Motor neuron (in vitro differentiated cells): ENCODE data around the gene CASP10. TPM values are rescaled to one million over a fixed set of nuclear protein-coding genes. Genes with fewer than 3 reads are reported as not detected.

Source experiments
- ATAC-seq, 8 experiments: fragments of 200-7000 bp; cut with Tn5 transposase; replicated peaks in 6 of 8; 2 replicates each; pipeline ENCODE4 v1.8.0; 2021; ENCODE audit warnings: mild to moderate bottlenecking in 8 of 8, moderate library complexity in 8 of 8
- H3K27ac ChIP-seq, 2 donors: fragments of 250-450 bp; sonication (Bioruptor Pico); 2 replicates each; pipeline ENCODE4 v1.9.0; 2021; ENCODE audit warnings: antibody characterized with exemption in 2 of 2, mild to moderate bottlenecking in 2 of 2, moderate library complexity in 1 of 2
- H3K4me1 ChIP-seq, 2 donors: fragments of 250-450 bp; sonication (Bioruptor Pico); replicated peaks in 1 of 2; 2 replicates each; pipeline ENCODE4 v1.6.1; 2021; ENCODE audit warnings: antibody characterized with exemption in 2 of 2, mild to moderate bottlenecking in 2 of 2, moderate library complexity in 1 of 2
- H3K4me3 ChIP-seq, 5 donors: fragments of 250-450 bp; sonication (Bioruptor Pico); 2 replicates each; pipeline ENCODE4 v1.9.0; 2021; ENCODE audit warnings: antibody characterized with exemption in 5 of 5, mild to moderate bottlenecking in 5 of 5, moderate library complexity in 4 of 5
- WGBS, 10 experiments: fragments of 450-650 bp; shearing (Covaris generic); methylation state at CpG; one replicate each; pipeline ENCODE4 v1.0.0; 2022; 5-methylcytosine and 5-hydroxymethylcytosine counted together
- in situ Hi-C, 9 experiments: fragments of 400-800 bp; cut with MboI; loops; one replicate each; pipeline ENCODE4 v1.15.0; 2021; ENCODE audit warnings: low sequenced_read_pairs in 9 of 9, low pct_unique_long_range_greater_than_20kb in 2 of 9; ENCODE audit not compliant: unreplicated experiment in 9 of 9
- total RNA-seq, 8 experiments: library from RNA; unstranded; fragments of 300-600 nt; gene quantifications; 2 replicates each; pipeline versions ENCODE4 v1.2.3 to v1.2.4, GENCODE V29; 2022

Gene CASP10
- total RNA-seq, 8 experiments from 2014 or later: 0.05 to 11.9 (median 0.58) TPM

DNA sequence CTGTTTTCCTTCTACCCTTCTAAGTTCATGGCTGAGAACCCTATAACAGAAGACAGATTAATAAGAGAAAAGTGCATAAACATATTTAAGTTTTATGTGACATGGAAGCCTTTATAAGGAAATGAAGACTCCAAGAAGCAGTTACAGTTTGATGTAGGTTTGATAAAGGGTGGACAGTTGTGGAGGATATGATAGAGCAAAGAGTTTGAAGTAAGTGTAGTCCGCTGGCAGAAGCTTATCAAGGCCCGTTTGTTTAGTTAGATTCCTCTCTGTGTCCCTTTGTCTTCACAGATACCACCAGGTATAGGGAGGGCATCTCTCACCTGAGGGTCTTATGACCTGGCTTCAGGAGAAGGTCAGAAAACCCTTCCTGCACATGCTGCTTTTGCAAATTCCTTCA is 66.9 kb downstream of the CASP10 start:
- 51 to 94% (median 85%) methylated on average over 1 to 2 of the region's 2 CpGs; no CpG with 5 or more reads in 3 of the 10 experiments for WGBS, 10 experiments
- Histone ChIP-seq H3K27ac (no peak overlapping the region), H3K4me3 (no peak overlapping the region), H3K4me1 (no peaks in the 10 kb centered on the region)
- in situ Hi-C loops: loop anchor here in 2 of 9 experiments (10.0 to 25.0 kb wide), 2 partner anchors 115 to 937 kb away; no protein-coding TSS in a partner anchor
- ATAC-seq: no peak

DNA sequence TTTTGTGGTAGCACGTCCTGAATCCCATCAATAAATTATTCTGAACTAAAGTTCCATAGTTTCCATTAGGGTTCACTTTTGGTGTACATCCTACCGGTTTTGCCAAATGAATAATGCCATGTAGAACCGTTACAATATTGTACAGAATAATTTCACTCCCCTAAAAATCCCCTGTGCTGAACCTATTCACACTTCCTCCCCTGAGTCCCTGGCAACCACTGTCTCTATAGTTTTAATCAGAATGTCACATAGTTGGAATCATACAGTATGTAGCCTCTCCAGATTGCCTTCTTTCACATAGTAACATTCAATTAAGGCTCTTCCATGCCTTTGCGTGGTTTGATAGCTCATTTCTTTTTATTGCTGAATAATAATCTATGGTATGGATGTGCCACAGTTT is 67.8 kb downstream of the CASP10 start:
- no peak overlapping the region for H3K4me3 ChIP-seq
- WGBS, 10 experiments: 55 to 100% (median 84%) methylated on average over 1 to 4 of the region's 4 CpGs
- in situ Hi-C loops: no loop called here
- no peak overlapping the region for H3K27ac ChIP-seq
- ATAC-seq: no peak
- H3K4me1 ChIP-seq: no peaks in the 10 kb centered on the region

GRCh38 chr2:201254081-201254730 is 71.3 kb downstream of the CASP10 start:
- in situ Hi-C loops: no loop called here
- no peak overlapping the region for H3K4me3 ChIP-seq
- no peak overlapping the region for H3K27ac ChIP-seq
- peak in 4 of 8 experiments; percentile 19 to 66 (median 40) for ATAC-seq
- H3K4me1 ChIP-seq: peaks cover 0 to 10% of the 10 kb centered on the region in 2 donors
- WGBS, 10 experiments: 0 to 93% (median 74%) methylated on average over 1 to 4 of the region's 5 CpGs; no CpG with 5 or more reads in 1 of the 10 experiments

GRCh38 chr2:201255408-201256033 is 72.6 kb downstream of the CASP10 start:
- peak in 3 of 8 experiments; percentile 52 to 78 (median 55) for ATAC-seq
- 93 to 100% (median 100%) methylated on average over 1 to 3 of the region's 3 CpGs; no CpG with 5 or more reads in 5 of the 10 experiments for WGBS, 10 experiments
- Histone ChIP-seq H3K27ac (no peak overlapping the region), H3K4me3 (no peak overlapping the region), H3K4me1 (peaks cover 0 to 10% of the 10 kb centered on the region in 2 donors)
- in situ Hi-C loops: no loop called here

DNA sequence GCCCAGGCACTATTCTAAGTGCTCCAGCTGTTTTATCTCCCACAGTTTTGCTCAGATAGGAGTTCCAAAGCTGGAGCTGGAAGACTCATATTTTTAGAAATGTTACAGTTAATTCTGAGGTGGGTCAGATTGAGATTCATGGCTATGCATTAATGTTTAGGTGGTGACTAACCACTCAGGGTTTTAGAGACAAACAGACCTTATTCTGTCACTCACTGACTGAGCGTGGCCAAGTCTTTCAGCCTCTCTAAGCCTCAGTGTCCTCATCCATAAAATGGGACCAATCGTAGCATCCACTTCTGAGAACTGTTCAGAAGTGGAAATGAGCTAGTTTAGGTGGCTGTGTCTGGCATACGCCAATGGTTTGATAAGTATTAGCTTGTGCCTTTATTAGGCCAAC is 73.1 kb downstream of the CASP10 start:
- 57 to 100% (median 95%) methylated on average over 1 to 3 of the region's 3 CpGs; no CpG with 5 or more reads in 3 of the 10 experiments for WGBS, 10 experiments
- H3K4me1 ChIP-seq: peaks cover 0 to 10% of the 10 kb centered on the region in 2 donors
- no peak for ATAC-seq
- no peak overlapping the region for H3K4me3 ChIP-seq
- in situ Hi-C loops: no loop called here
- H3K27ac ChIP-seq: no peak overlapping the region

DNA sequence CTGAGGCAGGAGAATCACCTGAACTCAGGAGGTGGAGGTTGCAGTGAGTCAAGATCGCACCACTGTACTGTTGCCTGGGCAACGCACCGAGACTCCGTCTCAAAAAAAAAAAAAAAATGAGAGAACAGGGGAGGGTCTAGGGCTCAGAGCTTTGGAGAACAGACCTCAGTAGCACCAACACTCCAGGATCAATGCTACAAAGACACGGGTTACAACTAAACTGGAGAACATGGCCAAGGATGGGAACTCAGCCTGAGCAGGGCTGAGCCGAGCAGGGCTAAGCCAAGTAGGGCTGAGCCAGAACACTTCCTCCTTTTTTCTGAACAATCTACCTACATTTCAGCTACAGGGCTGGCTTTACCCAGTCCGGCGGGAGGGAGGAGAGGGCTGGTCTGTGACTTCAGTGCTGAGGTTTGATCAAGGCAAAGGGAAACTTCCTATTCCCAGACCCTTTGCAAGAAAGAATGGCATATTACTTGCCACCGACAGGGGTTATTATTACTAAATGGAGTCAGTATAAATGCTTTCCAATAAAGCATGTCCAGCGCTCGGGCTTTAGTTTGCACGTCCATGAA is 74.5 kb downstream of the CASP10 start:
- WGBS, 10 experiments: 0 to 100% (median 66%) methylated on average over 1 to 12 of the region's 12 CpGs; no CpG with 5 or more reads in 2 of the 10 experiments
- ATAC-seq: peak in 6 of 8 experiments; percentile 9 to 63 (median 34)
- no peak overlapping the region for H3K27ac ChIP-seq
- in situ Hi-C loops: no loop called here
- peaks cover 0 to 10% of the 10 kb centered on the region in 2 donors for H3K4me1 ChIP-seq
- no peak overlapping the region for H3K4me3 ChIP-seq

- 0 to 52% (median 33%) methylated on average over 1 to 8 of the region's 10 CpGs; no CpG with 5 or more reads in 1 of the 10 experiments for WGBS, 10 experiments
- in situ Hi-C loops: no loop called here
- peaks cover 0 to 10% of the 10 kb centered on the region in 2 donors for H3K4me1 ChIP-seq
- peak overlapping the region in 1 of 2 donors; percentile 32 for H3K27ac ChIP-seq
- peak overlapping the region in 3 of 5 donors; percentile 5 to 10 (median 10) for H3K4me3 ChIP-seq
- ATAC-seq: peak; percentile 29 to 85 (median 56)
These were observed 75.2 kb downstream of the CASP10 start for GRCh38 chr2:201257956-201258665.

DNA sequence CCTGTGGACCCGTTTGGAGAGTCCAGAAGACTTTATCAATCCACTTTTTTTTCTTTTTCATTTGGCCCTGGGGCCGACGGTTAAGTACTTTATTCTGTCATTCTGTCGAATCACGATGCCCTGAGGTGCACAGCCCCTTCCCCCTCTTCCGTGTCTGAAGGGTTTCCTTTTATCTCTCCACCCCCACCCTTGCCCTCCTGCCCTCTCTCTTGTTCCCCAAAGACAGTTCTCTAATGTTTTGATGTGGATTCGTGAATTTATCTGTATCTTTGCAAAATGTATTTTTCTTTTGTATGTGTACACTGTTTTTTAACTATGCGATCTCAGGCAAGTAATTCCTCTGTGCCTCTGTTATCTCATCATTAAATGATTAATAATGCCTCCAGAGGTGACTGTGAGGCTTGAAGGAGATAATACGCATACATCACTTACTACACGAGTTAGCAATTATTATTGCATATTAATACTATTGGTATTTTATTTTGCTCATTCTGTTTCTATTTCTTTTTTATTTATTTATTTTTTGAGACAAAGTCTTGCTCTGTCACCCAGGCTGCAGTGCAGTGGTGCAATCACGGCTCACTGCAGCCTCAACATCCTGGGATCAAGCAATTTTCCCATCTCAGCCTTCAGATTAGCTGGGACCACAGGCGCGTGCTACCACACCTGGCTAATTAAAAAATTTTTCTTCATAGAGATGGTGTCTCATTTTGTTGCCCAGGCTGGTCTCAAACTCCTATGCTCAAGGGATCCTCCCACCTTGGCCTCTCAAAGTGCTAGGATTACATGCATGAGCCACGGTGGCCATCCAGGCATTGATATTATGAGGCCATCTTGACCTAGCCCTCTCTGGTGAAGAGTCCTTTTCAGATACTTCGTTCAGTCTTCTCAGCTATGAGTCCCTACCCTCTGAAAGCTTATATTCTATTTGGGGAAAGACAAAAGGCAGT is 76.0 kb downstream of the CASP10 start:
- in situ Hi-C loops: no loop called here
- peak overlapping the region in 1 of 5 donors; percentile 10 for H3K4me3 ChIP-seq
- H3K27ac ChIP-seq: no peak overlapping the region
- WGBS, 10 experiments: 9 to 100% (median 51%) methylated on average over 1 to 14 of the region's 15 CpGs
- no peak for ATAC-seq
- peaks cover 0 to 10% of the 10 kb centered on the region in 2 donors for H3K4me1 ChIP-seq

GRCh38 chr2:201260302-201260800 is 77.4 kb downstream of the CASP10 start, which contains the start of gene CASP8:
Gene CASP8 (plus strand): TSS chr2:201260536. CDS start chr2:201266487, 5,951 bp downstream.
- Histone ChIP-seq H3K4me1 (peaks cover 0 to 10% of the 10 kb centered on the region in 2 donors), H3K27ac (no peak within 1 kb of the TSS), H3K4me3 (no peak within 1 kb of the TSS)
- WGBS, 10 experiments: 76 to 100% (median 97%) methylated on average over 1 to 5 of the region's 10 CpGs; no CpG with 5 or more reads in 1 of the 10 experiments
- no peak for ATAC-seq
- in situ Hi-C loops: no loop called here

GRCh38 chr2:201261471-201261870 is 78.5 kb downstream of the CASP10 start:
- 83 to 100% (median 94%) methylated on average over 1 to 8 of the region's 9 CpGs for WGBS, 10 experiments
- in situ Hi-C loops: no loop called here
- Histone ChIP-seq H3K4me1 (peaks cover 0 to 10% of the 10 kb centered on the region in 2 donors), H3K27ac (no peak overlapping the region), H3K4me3 (no peak overlapping the region)
- ATAC-seq: no peak

- no peak for ATAC-seq
- H3K4me1 ChIP-seq: peaks cover 0 to 10% of the 10 kb centered on the region in 2 donors
- H3K4me3 ChIP-seq: no peak overlapping the region
- WGBS, 10 experiments: 0 to 100% (median 76%) methylated on average over 1 to 2 of the region's 2 CpGs; no CpG with 5 or more reads in 1 of the 10 experiments
- H3K27ac ChIP-seq: no peak overlapping the region
- in situ Hi-C loops: no loop called here
These were observed 79.0 kb downstream of the CASP10 start for GRCh38 chr2:201261906-201262305.

DNA sequence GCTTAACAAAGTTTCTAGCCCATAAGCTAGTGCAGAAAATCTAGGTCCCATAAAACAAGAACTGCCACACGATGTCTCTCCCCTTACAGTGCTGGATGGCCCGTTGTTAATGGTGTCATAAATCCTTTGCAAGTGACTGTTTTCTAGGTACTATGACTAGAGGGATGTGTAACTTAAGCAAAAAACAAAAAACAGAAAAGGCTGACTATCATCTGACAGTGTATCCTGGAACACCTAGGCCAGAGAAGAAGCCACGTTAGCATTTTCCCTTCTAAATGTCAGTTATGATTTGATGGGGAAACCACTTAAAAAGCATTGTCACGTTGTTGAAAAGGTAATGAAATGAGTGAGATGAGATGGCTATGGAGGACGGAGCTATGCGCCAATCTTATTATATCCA is 79.8 kb downstream of the CASP10 start:
- no peak for ATAC-seq
- 60 to 100% (median 79%) methylated on average over 1 to 6 of the region's 6 CpGs for WGBS, 10 experiments
- no peak overlapping the region for H3K4me3 ChIP-seq
- no peak overlapping the region for H3K27ac ChIP-seq
- H3K4me1 ChIP-seq: peaks cover 0 to 10% of the 10 kb centered on the region in 2 donors
- in situ Hi-C loops: no loop called here
